Fibroblast of mammary gland (primary cell): ENCODE measurements around the gene ARFIP1.
A peak's percentile ranks its signal among the peaks of the same experiment; 100 is the strongest.
"Not testable (repeated sequence)": the region's sequence is repeated elsewhere in the genome, so short reads cannot be mapped to it uniquely, and the experiment has no call there.

Experiments
- DNase-seq: peaks from one replicate; pipeline ENCODE4 v3.0.0-alpha.2; 2010; ENCODE audit warnings: low read depth
- H3K4me3 ChIP-seq: 2 replicates; pipeline ENCODE4 v1.5.1; 2011; ENCODE audit warnings: low read depth, mild to moderate bottlenecking, low read length, moderate library complexity; ENCODE audit not compliant: control insufficient read depth
- TF ChIP-seq, protein P1 (sequence below): conservative IDR thresholded peaks from 2 replicates; pipeline ENCODE4 v1.5.1; 2011; ENCODE audit warnings: low read depth, low read length, inconsistent platforms; ENCODE audit not compliant: control insufficient read depth, insufficient read depth

Gene ARFIP1

DNA sequence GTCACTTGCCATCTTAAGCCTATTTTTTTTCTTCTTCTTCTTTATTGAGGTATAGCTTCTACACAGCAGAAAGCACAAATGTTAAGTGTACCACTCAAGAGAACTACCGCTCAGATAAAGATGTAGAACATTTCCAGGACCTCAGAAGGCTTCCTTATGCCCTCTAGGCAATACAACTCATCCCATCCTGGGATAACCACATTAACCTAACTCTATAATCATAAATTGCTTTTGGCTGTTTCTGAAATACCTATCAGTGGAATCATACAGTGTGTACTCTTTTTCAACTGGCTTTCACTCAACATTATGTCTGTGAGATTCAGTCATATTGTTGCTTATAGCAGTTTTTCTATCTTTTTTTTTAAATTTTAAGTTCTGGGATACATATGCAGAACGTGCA is 51.7 kb downstream of the ARFIP1 start:
- TF ChIP-seq, protein P1, sequence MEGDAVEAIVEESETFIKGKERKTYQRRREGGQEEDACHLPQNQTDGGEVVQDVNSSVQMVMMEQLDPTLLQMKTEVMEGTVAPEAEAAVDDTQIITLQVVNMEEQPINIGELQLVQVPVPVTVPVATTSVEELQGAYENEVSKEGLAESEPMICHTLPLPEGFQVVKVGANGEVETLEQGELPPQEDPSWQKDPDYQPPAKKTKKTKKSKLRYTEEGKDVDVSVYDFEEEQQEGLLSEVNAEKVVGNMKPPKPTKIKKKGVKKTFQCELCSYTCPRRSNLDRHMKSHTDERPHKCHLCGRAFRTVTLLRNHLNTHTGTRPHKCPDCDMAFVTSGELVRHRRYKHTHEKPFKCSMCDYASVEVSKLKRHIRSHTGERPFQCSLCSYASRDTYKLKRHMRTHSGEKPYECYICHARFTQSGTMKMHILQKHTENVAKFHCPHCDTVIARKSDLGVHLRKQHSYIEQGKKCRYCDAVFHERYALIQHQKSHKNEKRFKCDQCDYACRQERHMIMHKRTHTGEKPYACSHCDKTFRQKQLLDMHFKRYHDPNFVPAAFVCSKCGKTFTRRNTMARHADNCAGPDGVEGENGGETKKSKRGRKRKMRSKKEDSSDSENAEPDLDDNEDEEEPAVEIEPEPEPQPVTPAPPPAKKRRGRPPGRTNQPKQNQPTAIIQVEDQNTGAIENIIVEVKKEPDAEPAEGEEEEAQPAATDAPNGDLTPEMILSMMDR: no peak
- no peak for DNase-seq
- H3K4me3 ChIP-seq: no peak overlapping the region

DNA sequence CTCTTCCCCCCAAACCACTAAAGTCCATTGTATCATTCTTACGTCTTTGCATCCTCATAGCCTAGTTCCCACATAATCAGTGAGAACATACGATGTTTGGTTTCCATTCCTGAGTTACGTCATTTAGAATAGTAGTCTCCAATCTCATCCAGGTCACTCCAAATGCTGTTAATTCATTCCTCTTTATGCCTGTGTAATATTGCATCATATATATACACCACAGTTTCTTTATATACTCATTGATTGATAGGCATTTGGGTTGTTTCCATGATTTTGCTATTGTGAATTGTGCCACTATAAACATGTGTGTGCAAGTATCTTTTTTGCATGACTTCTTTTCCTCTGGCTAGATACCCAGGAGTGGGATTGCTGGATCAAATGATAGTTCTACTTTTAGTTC is 57.2 kb downstream of the ARFIP1 start:
- DNase-seq: no peak
- TF ChIP-seq, protein P1: no peak
- no peak overlapping the region for H3K4me3 ChIP-seq

DNA sequence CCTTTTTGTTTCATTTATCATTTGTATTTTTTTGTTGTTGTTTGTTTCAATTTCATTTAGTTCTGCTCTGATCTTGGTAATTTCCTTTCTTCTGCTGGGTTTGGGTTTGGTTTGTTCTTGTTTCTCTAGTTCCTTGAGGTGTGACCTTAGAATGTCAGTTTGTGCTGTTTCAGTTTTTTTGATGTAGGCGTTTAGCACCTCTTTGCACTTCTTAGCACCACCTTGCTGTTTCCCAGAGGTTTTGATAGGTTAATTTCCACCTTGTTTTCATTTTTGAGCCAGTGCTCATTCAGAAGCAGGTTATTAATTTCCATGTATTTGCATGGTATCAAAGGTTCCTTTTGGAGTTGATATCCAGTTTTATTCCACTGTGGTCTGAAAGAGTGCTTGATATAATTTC is 60.0 kb downstream of the ARFIP1 start:
- DNase-seq, H3K4me3 ChIP-seq: not testable (repeated sequence)

DNA sequence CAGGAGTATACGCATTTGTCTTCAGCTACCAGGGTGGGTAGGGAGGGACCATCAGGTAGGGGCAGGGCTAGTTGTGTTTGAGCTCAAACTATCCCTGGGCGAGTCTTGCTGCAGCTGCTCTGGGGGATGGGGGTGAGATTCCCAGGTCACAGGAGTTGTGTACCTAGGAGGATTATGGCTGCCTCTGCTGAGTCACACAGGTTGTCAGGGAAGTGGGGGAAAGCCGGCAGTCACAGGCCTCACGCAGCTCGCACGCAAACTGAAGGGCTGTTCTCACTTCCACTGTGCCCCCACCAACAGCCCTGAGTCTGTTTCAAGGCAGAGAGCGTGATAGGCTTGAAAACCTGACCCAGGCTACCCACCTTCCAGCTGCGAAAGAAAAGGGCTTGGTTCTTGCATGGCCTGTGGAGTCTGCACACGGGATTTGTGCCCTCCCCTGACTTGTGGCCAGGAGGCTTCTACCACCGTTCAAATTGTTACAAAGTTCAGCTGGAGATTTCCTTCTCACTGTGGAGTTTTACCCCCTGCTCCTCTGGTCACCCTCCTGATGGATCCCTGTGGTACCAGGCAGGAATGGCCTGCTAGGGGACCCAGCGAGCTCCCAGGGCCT is 63.8 kb downstream of the ARFIP1 start:
- TF ChIP-seq, protein P1: no peak
- no peak for DNase-seq
- H3K4me3 ChIP-seq: no peak overlapping the region

GRCh38 chr4:152847376-152847775 is 67.6 kb downstream of the ARFIP1 start:
- TF ChIP-seq, protein P1: no peak
- no peak overlapping the region for H3K4me3 ChIP-seq
- DNase-seq: no peak

DNA sequence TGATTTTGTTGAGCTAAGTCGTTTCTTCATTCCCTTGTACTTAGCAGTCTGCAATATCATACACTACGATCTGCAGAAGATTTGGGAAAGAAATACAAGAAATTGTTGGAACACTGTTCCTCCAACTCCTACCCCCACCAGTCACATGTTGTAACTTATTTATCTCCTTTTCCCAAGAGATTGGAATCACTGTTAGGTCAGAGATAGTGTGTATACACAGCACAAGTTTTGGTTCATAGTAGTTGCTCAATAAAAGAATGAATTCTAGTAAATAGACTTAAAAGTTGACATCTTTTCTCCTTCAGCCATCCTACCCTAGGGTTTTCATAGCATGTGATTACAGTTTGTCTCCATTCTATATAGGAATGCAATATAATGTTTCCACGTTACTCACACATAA is 68.8 kb downstream of the ARFIP1 start:
- TF ChIP-seq, protein P1: no peak
- H3K4me3 ChIP-seq: no peak overlapping the region
- peak; percentile 8 for DNase-seq

- DNase-seq: no peak
- H3K4me3 ChIP-seq: no peak overlapping the region
- TF ChIP-seq, protein P1: no peak
These were observed 69.6 kb downstream of the ARFIP1 start for GRCh38 chr4:152849350-152849749.
